DMS114 treated with DMSO at 0.1 percent for 48 hours (cell line): Measurements from ENCODE around the gene XRRA1.
A peak's percentile ranks its signal among the peaks of the same experiment; 100 is the strongest.

Experiments used
- DNase-seq: peaks from one replicate; lab custom pipeline; 2025; ENCODE audit not compliant: unreplicated experiment; lab: John Stamatoyannopoulos, UW

The XRRA1 gene

GRCh38 chr11:74950374-74950969 lies 1.6 kb upstream of the XRRA1 start:
- DNase-seq = no peak

DNA sequence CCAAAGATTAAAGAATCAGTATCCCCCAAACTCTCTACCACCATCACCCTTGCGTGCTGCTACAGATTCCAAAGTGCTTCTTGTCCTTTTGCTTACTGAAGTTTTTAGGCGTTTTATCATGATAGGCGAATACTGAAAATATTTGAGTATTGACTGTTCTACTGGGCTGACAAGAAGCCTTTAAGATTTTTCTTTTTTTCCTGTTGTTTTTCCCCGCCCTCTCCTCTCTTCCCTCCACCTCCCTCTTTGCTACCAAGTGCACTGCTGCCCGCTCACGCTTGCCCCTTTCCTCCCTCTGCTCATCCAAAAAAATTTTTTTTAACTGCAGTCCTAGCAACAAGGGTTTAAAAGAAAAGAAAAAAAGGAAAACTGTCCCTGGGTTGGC lies 854 bp upstream of the XRRA1 start:
- no peak for DNase-seq

GRCh38 chr11:74948546-74948897 lies 369 bp downstream of the XRRA1 start:
- DNase-seq = no peak

- DNase-seq = no peak
These were observed 6.7 kb downstream of the XRRA1 start for GRCh38 chr11:74942073-74942759.

DNA sequence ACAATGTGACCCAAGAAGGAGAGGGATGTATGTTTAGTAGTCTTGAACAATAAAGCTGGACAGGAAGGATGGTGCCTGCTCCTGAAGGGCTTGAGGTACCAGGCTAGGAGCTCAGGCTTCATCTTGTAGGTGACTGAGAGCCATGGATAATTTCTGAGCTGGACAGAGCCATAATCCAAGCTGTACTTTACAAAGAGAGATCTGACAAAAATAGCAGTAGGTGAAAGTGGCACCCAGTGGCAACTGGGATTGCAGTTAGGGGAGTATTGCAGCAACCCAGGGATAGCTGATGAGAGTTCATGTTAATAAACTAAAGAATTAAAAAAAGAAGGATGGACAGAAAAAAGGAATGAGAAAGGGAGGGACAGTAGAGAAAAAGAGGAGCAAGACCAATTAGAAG lies 7.4 kb downstream of the XRRA1 start:
- DNase-seq = no peak

DNA sequence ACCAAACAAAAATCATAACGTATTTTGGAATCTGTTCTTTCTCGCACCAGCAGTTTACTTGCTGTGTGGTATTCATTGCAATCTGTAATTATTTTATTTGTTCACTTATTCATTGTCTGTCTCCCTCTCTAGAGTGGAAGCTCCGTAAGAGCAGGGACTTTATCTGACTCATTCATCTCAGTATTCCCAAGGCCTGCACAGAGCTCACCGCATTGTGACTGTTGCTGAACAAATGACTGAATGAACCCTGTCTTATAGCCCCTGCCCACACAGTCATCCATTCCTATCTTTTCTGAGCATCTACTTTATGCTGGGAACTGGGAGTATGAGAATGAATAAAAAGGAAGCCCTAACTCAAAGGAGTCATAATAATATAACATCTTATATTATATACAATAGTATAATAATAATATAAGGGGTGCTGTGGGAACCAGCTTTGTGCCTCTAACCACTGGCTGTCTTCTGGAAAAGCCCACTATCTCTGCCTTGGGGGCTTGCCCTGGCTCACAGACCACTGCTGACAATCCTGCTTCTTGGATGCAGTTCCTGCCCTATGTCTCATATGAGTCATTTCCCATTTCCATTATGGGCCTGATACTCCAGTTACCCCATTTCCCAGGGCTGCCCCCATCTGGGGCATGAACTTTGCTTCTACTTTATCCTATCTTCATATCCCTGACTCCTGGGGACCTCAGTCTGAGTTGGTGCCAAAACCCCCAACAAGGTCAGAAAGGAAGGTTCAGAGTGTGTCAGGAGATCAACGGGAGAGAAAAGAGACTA lies 11.0 kb downstream of the XRRA1 start:
- no peak for DNase-seq

GRCh38 chr11:74936976-74937375 lies 11.9 kb downstream of the XRRA1 start:
- no peak for DNase-seq

DNA sequence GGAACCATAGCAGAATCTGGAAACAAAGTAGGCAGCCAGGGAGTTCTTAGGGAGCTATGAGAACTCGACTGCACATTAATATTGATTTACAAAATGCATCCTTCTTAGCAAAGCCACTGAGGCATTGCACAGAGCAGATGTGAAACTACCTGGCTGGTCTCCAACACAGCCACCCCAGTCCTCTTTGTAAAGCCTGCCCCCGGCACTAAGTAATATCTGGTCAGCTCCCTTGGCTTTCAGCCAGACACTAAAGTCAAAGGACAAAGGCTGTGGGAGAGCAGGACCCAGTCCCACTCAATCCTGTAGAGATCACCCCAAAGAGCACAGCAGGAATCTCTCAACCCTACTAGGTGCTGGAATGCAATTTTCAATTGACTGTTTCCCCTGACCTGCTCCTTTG lies 12.8 kb downstream of the XRRA1 start:
- no peak for DNase-seq

DNA sequence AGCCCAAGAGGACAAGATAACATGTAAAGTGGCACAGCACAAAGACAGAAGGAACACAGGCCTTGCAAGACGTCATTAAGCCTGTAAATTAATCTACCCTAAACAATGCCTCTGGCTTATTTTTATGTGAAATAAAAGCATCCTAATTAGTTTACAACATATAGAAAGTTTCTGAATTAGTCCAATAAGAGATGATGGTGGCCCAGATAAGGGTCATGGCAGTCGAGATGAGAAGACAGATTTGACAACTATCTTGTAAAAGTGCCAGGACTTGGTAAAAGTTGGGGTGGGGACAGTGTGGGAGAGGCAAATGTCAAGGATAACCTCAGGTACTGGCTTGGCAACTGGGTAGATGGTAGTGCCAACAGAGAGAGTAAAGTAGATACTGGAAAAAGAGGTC lies 13.6 kb downstream of the XRRA1 start:
- DNase-seq = no peak

GRCh38 chr11:74933765-74934164 lies 15.1 kb downstream of the XRRA1 start:
- no peak for DNase-seq

- no peak for DNase-seq
These were observed 16.1 kb downstream of the XRRA1 start for GRCh38 chr11:74932797-74933196.

- no peak for DNase-seq
These were observed 16.7 kb downstream of the XRRA1 start for GRCh38 chr11:74932169-74932568.

DNA sequence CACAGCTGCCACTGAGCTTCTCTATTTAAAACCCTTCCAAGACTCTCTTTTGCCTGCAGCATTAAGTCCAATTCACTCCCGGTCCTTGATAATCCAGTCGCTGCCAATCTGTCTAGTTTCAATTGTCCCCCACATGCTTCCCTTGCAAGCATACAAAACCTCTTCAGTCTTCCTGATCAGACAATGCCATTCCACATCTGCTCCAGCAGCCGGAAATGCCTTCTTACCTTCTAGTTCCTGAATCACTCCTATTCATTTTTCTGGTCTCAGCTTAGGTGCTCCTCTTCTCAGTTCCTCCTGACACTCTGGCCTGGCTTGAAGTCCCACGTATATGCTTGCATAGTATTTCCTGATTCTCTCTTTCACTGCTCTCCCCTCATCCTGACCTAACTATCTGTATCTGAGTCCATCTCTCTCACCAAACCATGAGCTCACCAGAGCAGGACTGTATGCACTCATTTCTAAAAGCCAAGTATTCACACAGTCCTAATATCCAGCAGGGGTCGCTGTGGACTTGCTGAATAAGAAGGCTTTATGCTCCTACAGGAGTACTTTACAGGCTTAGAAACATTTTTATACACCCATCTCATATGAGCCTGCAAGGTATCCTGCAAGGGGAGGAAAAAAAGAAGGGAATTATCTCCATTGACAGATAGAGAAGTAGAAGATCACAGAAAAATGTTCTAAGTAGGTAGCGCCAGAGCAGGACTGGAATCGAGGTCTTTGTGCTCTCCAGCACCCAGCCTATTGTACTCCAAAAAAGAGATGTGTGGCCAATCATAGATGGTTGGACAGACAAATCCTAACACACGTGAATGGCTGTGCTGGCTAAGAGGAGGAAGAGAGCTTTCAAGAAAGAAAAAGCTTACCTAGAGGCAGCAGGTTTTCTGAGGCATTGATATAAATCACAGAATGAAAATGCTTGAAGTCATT lies 19.2 kb downstream of the XRRA1 start:
- DNase-seq = peak; percentile 71

DNA sequence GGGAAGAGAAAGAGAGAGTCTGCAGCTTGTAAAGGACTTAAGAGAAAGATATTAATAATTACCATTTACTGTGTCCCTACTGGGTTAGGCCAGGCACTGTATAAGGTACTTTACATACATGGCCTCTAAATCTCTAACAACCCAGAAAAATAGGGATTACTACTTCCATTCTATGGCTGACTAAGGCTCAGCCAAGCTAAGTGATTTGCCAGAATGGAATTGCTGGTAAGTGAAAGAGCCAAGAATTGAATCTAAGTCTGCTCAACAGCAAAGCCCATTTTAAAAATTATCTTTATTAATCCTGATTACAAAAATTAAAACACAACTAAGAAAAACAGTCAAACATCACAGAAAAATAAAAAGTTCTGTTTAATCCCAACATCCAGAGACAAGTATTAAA lies 21.4 kb downstream of the XRRA1 start:
- DNase-seq = no peak

DNA sequence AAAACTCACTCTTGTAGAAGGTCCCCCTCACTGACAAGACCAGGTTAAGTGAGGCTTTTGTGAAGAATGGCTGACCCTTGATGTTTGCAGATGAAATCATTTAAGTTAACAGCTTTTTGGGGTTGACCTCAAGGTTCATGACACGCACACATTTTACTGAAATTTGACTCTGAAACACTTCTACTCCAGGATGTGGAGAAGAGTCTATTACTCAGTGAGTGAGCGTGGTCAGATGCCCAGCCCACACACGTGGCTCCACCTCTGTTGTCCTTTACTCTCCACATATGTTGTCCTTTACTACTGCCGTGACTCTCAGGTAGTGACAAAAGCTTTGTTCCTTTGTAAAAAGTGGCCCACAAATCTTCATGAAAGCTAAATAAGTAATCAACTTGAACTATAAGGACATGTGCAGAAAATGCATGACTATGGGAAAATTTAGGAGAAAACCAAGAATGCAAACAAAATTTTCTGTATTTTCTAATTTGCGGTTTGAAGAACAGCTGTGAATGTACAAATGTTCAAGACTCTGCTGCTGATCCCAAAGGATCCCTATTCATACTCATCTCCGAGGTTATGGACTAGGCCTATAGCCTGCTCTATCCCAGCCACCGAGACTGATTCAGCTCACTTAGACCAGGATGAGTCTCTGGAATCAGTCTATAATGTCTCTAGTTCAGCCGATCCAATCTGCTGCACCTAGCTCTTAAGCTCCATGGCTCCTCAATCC lies 22.4 kb downstream of the XRRA1 start:
- no peak for DNase-seq

DNA sequence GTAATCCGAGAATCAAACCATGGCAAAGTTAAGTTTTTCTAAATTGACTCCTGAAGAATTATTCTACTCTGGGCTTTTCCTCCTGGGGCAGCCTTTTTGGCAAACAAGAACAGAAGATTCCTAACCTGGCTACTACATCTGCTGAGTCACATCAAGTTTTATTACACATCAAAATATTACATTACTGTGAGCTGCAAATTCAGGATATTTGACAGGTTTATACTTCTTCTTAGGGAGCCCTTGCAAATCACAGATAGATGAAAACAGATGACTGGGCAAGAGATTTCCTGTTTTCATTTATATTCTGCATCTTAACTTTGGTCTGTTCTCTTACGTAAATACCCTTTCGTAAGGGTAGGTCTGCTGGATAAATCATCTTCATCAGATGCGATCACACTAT lies 23.6 kb downstream of the XRRA1 start:
- no peak for DNase-seq

GRCh38 chr11:74923125-74923524 lies 25.8 kb downstream of the XRRA1 start:
- DNase-seq = no peak

GRCh38 chr11:74909812-74910211 lies 39.1 kb downstream of the XRRA1 start:
- DNase-seq = no peak

GRCh38 chr11:74909385-74909784 lies 39.5 kb downstream of the XRRA1 start:
- no peak for DNase-seq

- no peak for DNase-seq
These were observed 43.6 kb downstream of the XRRA1 start for GRCh38 chr11:74905326-74905725.

DNA sequence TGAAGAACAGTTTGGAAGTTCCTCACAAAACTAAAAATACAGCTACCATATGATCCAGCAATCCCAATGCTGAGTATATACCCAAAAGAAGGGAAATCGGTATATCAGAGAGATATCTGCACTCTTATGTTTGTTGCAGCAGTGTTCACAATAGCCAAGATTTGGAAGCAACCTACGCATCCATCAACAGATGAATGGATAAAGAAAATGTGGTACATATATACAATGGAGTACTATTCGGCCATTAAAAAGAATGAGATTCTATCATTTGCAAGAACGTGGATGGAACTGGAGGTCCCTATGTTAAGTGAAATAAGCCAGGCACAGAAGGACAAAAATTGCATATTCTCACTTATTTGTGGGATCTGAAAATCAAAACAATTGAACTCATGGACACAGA lies 46.5 kb downstream of the XRRA1 start:
- no peak for DNase-seq
